ENCODE results near the gene MRPS7. TPM values are rescaled to one million over a fixed set of nuclear protein-coding genes. Genes with fewer than 3 reads are reported as not detected.

Gene MRPS7
- total and polyA plus RNA-seq, 2 donors (not counting 1 experiment from before 2014, with no cell fraction given), result 44.2 to 51.5 TPM

DNA sequence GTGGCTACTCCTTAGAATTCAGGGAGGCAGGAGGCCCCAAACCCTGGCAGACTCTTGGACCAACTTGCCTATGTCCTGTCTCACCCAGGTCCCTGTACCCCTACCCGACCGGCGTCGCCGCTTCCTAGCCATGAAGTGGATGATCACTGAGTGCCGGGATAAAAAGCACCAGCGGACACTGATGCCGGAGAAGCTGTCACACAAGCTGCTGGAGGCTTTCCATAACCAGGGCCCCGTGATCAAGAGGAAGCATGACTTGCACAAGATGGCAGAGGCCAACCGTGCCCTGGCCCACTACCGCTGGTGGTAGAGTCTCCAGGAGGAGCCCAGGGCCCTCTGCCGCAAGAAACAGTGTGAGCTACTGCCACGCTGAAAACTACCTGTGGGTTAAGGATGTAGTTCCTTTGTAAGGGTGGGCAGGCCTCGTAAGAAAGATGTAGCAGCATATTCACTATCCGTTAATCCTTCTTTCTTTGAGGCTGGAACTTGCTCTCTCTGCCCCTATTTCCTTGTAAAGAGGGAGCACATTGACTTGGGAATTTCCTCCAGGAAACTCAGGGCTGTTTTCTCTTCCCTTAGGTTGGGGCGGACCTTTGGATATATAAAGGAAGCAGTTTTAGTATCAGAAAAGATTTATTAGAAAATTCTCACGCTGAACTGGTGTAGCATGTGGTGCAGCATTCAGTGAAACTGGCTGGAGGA is 4.1 kb downstream of the MRPS7 start:
- Histone ChIP-seq H3K36me3 (ENCODE audit: control insufficient read depth, insufficient read depth, low read length) (peaks cover 13% of the 10 kb centered on the region), H3K9me3 (ENCODE audit: control insufficient read depth, insufficient read depth, low read depth, low read length) (no peaks in the 10 kb centered on the region), H3K4me1 (ENCODE audit: control insufficient read depth, extremely low read depth, insufficient read depth, low read length) (peaks cover 3% of the 10 kb centered on the region), H3K27ac (ENCODE audit: insufficient read depth, low read length) (no peak overlapping the region), H4K20me1 (ENCODE audit: control insufficient read depth, extremely low read depth, insufficient read depth, low read length) (no peaks in the 10 kb centered on the region), H3K79me2 (ENCODE audit: control insufficient read depth, insufficient read depth, low read length) (peaks cover 19% of the 10 kb centered on the region), H3K4me3 (replicated peaks in 1 of 4; ENCODE audit: control extremely low read depth in 1 of 4, insufficient read depth in 1 of 4, low read depth in 3 of 4, low read length in 4 of 4) (no peak overlapping the region), H2AFZ (ENCODE audit: low read length) (no peak overlapping the region), H3K4me2 (ENCODE audit: extremely low read depth, insufficient read depth, low read length) (no peak overlapping the region), H3K27me3 (ENCODE audit: control insufficient read depth, insufficient read depth, low read length) (no peaks in the 10 kb centered on the region), H3K9ac (ENCODE audit: insufficient read depth, low read length) (no peak overlapping the region)
- TF ChIP-seq EZH2 (IDR thresholded peaks at IDR 0.05; ENCODE audit: low read length, missing control alignments), result no peak
- TF ChIP-seq, protein P1, sequence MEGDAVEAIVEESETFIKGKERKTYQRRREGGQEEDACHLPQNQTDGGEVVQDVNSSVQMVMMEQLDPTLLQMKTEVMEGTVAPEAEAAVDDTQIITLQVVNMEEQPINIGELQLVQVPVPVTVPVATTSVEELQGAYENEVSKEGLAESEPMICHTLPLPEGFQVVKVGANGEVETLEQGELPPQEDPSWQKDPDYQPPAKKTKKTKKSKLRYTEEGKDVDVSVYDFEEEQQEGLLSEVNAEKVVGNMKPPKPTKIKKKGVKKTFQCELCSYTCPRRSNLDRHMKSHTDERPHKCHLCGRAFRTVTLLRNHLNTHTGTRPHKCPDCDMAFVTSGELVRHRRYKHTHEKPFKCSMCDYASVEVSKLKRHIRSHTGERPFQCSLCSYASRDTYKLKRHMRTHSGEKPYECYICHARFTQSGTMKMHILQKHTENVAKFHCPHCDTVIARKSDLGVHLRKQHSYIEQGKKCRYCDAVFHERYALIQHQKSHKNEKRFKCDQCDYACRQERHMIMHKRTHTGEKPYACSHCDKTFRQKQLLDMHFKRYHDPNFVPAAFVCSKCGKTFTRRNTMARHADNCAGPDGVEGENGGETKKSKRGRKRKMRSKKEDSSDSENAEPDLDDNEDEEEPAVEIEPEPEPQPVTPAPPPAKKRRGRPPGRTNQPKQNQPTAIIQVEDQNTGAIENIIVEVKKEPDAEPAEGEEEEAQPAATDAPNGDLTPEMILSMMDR (conservative IDR thresholded peaks at IDR 0.05 in 1 of 2, IDR thresholded peaks at IDR 0.05 in 1 of 2; ENCODE audit: low read depth in 1 of 2, low read length in 2 of 2), result no peak
- DNase-seq (ENCODE audit: low read depth in 2 of 2), result no peak

DNA sequence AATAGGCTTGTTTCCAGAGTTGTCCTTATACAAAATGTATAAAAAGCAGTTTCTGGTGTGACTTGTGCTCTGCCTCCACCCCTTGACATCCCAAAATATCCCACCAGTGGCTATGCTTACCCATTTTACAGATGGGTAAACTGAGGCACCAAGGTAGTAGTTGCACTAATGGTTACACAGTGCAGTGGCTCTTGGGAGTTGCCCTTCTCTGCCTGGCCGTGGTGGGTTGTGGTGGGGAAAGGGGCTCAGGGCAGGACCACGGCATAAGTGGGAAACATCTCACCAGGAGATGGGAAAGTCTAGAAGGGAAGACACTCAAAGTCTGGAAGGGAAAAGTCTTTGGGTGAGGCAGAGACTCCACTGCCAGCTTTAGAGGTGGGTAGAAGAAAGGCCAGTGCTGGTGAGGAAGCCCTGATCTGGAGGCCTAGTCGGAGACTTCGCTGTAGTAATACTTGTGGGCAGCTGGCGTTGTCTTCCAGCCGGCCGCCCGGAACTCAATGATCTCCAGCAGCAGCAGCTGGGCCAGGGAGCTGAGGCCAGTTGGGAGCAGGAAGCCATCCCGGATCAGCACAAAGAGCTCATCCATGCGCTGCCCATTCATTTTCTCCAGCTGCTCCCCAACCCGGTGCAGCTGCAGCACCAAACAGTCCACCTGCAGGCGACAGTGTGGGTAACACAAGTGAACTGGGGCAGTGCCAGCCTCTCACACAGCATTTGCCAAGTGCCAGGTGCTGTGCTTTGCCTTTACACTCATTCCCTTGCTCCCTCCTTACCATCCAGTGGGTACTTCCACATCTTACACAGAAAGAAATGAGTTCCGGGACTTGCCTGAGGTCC is 4.9 kb downstream of the MRPS7 start:
- Histone ChIP-seq H3K4me1 (ENCODE audit: control insufficient read depth, extremely low read depth, insufficient read depth, low read length) (peaks cover 3% of the 10 kb centered on the region), H4K20me1 (ENCODE audit: control insufficient read depth, extremely low read depth, insufficient read depth, low read length) (no peaks in the 10 kb centered on the region), H3K27ac (ENCODE audit: insufficient read depth, low read length) (no peak overlapping the region), H3K9ac (ENCODE audit: insufficient read depth, low read length) (no peak overlapping the region), H3K9me3 (ENCODE audit: control insufficient read depth, insufficient read depth, low read depth, low read length) (no peaks in the 10 kb centered on the region), H3K27me3 (ENCODE audit: control insufficient read depth, insufficient read depth, low read length) (no peaks in the 10 kb centered on the region), H3K79me2 (ENCODE audit: control insufficient read depth, insufficient read depth, low read length) (peaks cover 14% of the 10 kb centered on the region), H3K4me2 (ENCODE audit: extremely low read depth, insufficient read depth, low read length) (no peak overlapping the region), H3K36me3 (ENCODE audit: control insufficient read depth, insufficient read depth, low read length) (peaks cover 13% of the 10 kb centered on the region), H3K4me3 (replicated peaks in 1 of 4; ENCODE audit: control extremely low read depth in 1 of 4, insufficient read depth in 1 of 4, low read depth in 3 of 4, low read length in 4 of 4) (no peak overlapping the region), H2AFZ (ENCODE audit: low read length) (no peak overlapping the region)
- DNase-seq (ENCODE audit: low read depth in 2 of 2), result no peak
- TF ChIP-seq, protein P1 (conservative IDR thresholded peaks at IDR 0.05 in 1 of 2, IDR thresholded peaks at IDR 0.05 in 1 of 2; ENCODE audit: low read depth in 1 of 2, low read length in 2 of 2), result no peak
- TF ChIP-seq EZH2 (IDR thresholded peaks at IDR 0.05; ENCODE audit: low read length, missing control alignments), result no peak

DNA sequence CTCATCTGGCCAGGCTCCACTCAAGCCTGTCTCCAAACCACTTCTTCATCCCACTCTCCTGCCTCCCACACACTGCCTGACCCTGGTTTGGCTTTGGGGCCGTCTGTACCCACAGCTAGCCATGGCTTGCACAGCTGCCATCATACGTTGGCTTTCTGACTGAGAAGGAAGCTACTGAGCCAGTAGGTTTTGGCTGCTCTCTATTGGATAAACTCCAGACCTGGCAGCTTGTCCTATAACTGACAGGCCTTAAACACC is 5.4 kb downstream of the MRPS7 start:
- peaks cover 13% of the 10 kb centered on the region for H3K79me2 ChIP-seq (ENCODE audit: control insufficient read depth, insufficient read depth, low read length)
- H3K9ac ChIP-seq (ENCODE audit: insufficient read depth, low read length), result no peak overlapping the region
- no peak overlapping the region for H3K27ac ChIP-seq (ENCODE audit: insufficient read depth, low read length)
- no peak overlapping the region for H3K4me3 ChIP-seq (replicated peaks in 1 of 4; ENCODE audit: control extremely low read depth in 1 of 4, insufficient read depth in 1 of 4, low read depth in 3 of 4, low read length in 4 of 4)
- DNase-seq (ENCODE audit: low read depth in 2 of 2), result no peak
- TF ChIP-seq, protein P1 (conservative IDR thresholded peaks at IDR 0.05 in 1 of 2, IDR thresholded peaks at IDR 0.05 in 1 of 2; ENCODE audit: low read depth in 1 of 2, low read length in 2 of 2), result no peak
- TF ChIP-seq EZH2 (IDR thresholded peaks at IDR 0.05; ENCODE audit: low read length, missing control alignments), result no peak
- H2AFZ ChIP-seq (ENCODE audit: low read length), result no peak overlapping the region
- H3K4me1 ChIP-seq (ENCODE audit: control insufficient read depth, extremely low read depth, insufficient read depth, low read length), result peaks cover 3% of the 10 kb centered on the region
- H3K27me3 ChIP-seq (ENCODE audit: control insufficient read depth, insufficient read depth, low read length), result no peaks in the 10 kb centered on the region
- H4K20me1 ChIP-seq (ENCODE audit: control insufficient read depth, extremely low read depth, insufficient read depth, low read length), result no peaks in the 10 kb centered on the region
- peaks cover 13% of the 10 kb centered on the region for H3K36me3 ChIP-seq (ENCODE audit: control insufficient read depth, insufficient read depth, low read length)
- H3K9me3 ChIP-seq (ENCODE audit: control insufficient read depth, insufficient read depth, low read depth, low read length), result no peaks in the 10 kb centered on the region
- H3K4me2 ChIP-seq (ENCODE audit: extremely low read depth, insufficient read depth, low read length), result no peak overlapping the region

All from fibroblast of lung (primary cell).